HepG2 (cell line): ENCODE results near the gene LAMA5. TPM values are rescaled to one million over a fixed set of nuclear protein-coding genes. Genes with fewer than 3 reads are reported as not detected.
A peak's percentile ranks its signal among the peaks of the same experiment; 100 is the strongest.

Experiments used
- CREB1 ChIP-seq, 2 experiments: fragments of 450-650 bp in 1 of 2; IDR thresholded peaks; 2 replicates each; pipeline ENCODE4 v1.6.1; 2016 to 2017; ENCODE audit warnings: control low read depth in 1 of 2, mild to moderate bottlenecking in 1 of 2, missing compliant biosample characterization in 1 of 2, missing genetic modification characterization in 1 of 2
- HMG20A ChIP-seq: IDR thresholded peaks from 2 replicates; pipeline ENCODE4 v1.6.1; 2016; ENCODE audit warnings: borderline replicate concordance
- KDM3A ChIP-seq: IDR thresholded peaks from 2 replicates; pipeline ENCODE4 v1.6.1; 2018; ENCODE audit warnings: low read depth, missing compliant biosample characterization
- PREB ChIP-seq: sonication (generic); formaldehyde crosslinking; IDR thresholded peaks from 2 replicates; pipeline ENCODE4 v1.4.0; 2020; ENCODE audit warnings: missing genetic modification reagents
- RFXAP ChIP-seq: sonication (generic); formaldehyde crosslinking; IDR thresholded peaks from 2 replicates; pipeline ENCODE4 v1.4.0; 2020; ENCODE audit warnings: missing genetic modification reagents, borderline replicate concordance
- RNF219 ChIP-seq: sonication (generic); formaldehyde crosslinking; IDR thresholded peaks from 2 replicates; pipeline ENCODE4 v1.5.0; 2020; ENCODE audit warnings: mild to moderate bottlenecking, missing genetic modification reagents
- ZNF652 ChIP-seq: IDR thresholded peaks from 2 replicates; pipeline ENCODE4 v1.6.1; 2016; ENCODE audit warnings: low read depth, borderline replicate concordance
- polyA plus RNA-seq, 8 experiments: library from polyadenylated mRNA; depleted of rRNA in 3 of 8; stranded (reverse) in 7 of 8; unstranded in 1 of 8; fragments of >200 nt; fragmentation: Illumina TruSeq in 4 of 8; extraction: Trizol in 4 of 8; gene quantifications; 2 replicates each; pipeline versions ENCODE4 v1.2.1 to v1.2.3, GENCODE V29; 2011 to 2016; ENCODE audit warnings: low read depth in 4 of 8, missing spikeins in 1 of 8, mixed read lengths in 1 of 8; ENCODE audit not compliant: insufficient read depth in 1 of 8
- total RNA-seq, 5 experiments: library from RNA; depleted of rRNA; stranded (reverse); fragments of >200 nt; fragmentation: Illumina TruSeq; extraction: Trizol; gene quantifications; 2 replicates each; pipeline ENCODE4 v1.2.3, GENCODE V29; 2016; ENCODE audit warnings: low read depth in 1 of 5
- TF ChIP-seq, protein P1 (sequence below), 2 experiments: fragments of 450-650 bp in 1 of 2; sonication (generic) in 1 of 2; formaldehyde crosslinking in 1 of 2; IDR thresholded peaks; 2 replicates each; pipeline versions ENCODE4 v1.6.1 to v1.8.0; 2016 to 2022; ENCODE audit warnings: antibody characterized with exemption in 1 of 2, mild to moderate bottlenecking in 1 of 2, missing genetic modification reagents in 1 of 2
- TF ChIP-seq, protein P2 (sequence below): sonication (generic); formaldehyde crosslinking; IDR thresholded peaks from 2 replicates; pipeline ENCODE4 v1.8.0; 2022; ENCODE audit warnings: mild to moderate bottlenecking, missing genetic modification reagents; ENCODE audit not compliant: insufficient replicate concordance

LAMA5 gene
- total and polyA plus RNA-seq, 2 of the 13 experiments (the other 11 are each of a cell fraction or from before 2014, with no cell fraction given) = 21.0 to 44.7 TPM

DNA sequence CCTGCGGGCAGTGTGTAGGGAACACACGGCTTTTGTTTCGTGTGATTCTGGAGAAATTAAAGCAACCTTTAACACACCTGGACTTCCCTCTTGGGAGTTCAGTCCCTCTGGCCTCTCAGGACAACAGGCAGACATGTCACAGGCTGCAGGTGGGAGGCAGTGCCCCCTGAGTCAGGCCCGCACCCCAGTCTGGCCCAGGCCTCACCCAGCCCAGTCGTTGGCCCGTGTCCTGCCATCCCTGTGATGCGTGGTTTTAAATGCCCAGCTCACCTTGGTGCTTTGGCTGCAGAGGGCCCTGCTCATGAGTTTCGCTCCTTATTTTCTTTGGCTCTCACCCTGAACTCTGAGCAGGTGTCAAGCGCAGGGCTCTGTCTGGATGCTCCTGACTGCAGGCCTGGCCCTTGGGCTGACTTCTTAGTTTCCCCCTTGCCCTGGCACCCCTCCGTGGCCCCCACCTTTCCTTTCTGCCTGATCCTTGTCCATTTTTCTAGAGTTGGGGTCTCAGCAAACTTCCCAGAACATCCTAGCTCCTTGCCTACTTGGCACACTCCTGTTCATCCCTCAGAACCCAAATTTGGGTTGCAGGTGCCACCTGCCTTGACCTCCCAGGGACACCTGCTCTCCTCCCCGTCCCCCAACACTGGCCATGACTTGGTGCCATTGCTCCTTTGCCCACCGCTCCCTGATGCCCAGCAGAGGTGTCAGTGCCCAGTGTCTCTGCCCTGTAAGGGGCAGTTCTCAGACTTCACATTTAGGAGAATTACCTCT is 42.2 kb upstream of the LAMA5 start (continued):
- TF ChIP-seq ZNF652 (CRISPR knock-in tag) (no peak), RNF219 (CRISPR knock-in tag) (no peak), RFXAP (no peak), KDM3A (CRISPR knock-in tag) (no peak; the same call in 1 of the 2 replicates), CREB1 (IDR thresholded peaks at IDR 0.05) (no peak), CREB1 (CRISPR knock-in tag; IDR thresholded peaks at IDR 0.05) (no peak), PREB (CRISPR knock-in tag) (no peak), HMG20A (CRISPR knock-in tag) (no peak)
- TF ChIP-seq, protein P1, sequence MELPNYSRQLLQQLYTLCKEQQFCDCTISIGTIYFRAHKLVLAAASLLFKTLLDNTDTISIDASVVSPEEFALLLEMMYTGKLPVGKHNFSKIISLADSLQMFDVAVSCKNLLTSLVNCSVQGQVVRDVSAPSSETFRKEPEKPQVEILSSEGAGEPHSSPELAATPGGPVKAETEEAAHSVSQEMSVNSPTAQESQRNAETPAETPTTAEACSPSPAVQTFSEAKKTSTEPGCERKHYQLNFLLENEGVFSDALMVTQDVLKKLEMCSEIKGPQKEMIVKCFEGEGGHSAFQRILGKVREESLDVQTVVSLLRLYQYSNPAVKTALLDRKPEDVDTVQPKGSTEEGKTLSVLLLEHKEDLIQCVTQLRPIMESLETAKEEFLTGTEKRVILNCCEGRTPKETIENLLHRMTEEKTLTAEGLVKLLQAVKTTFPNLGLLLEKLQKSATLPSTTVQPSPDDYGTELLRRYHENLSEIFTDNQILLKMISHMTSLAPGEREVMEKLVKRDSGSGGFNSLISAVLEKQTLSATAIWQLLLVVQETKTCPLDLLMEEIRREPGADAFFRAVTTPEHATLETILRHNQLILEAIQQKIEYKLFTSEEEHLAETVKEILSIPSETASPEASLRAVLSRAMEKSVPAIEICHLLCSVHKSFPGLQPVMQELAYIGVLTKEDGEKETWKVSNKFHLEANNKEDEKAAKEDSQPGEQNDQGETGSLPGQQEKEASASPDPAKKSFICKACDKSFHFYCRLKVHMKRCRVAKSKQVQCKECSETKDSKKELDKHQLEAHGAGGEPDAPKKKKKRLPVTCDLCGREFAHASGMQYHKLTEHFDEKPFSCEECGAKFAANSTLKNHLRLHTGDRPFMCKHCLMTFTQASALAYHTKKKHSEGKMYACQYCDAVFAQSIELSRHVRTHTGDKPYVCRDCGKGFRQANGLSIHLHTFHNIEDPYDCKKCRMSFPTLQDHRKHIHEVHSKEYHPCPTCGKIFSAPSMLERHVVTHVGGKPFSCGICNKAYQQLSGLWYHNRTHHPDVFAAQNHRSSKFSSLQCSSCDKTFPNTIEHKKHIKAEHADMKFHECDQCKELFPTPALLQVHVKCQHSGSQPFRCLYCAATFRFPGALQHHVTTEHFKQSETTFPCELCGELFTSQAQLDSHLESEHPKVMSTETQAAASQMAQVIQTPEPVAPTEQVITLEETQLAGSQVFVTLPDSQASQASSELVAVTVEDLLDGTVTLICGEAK (IDR thresholded peaks at IDR 0.05) = no peak
- TF ChIP-seq, protein P1 (CRISPR knock-in tag; IDR thresholded peaks at IDR 0.05) = 0 out of 2 replicates have a peak, but pooled peaks have one; percentile 40
- TF ChIP-seq, protein P2, sequence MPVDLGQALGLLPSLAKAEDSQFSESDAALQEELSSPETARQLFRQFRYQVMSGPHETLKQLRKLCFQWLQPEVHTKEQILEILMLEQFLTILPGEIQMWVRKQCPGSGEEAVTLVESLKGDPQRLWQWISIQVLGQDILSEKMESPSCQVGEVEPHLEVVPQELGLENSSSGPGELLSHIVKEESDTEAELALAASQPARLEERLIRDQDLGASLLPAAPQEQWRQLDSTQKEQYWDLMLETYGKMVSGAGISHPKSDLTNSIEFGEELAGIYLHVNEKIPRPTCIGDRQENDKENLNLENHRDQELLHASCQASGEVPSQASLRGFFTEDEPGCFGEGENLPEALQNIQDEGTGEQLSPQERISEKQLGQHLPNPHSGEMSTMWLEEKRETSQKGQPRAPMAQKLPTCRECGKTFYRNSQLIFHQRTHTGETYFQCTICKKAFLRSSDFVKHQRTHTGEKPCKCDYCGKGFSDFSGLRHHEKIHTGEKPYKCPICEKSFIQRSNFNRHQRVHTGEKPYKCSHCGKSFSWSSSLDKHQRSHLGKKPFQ (CRISPR knock-in tag) = no peak
